ENCODE results near the gene NCDN. TPM values are rescaled to one million over a fixed set of nuclear protein-coding genes. Genes with fewer than 3 reads are reported as not detected.

NCDN gene
- polyA plus RNA-seq, 1 donor (not counting 4 experiments of a cell fraction or from before 2014, with no cell fraction given), result 10.5 TPM

DNA sequence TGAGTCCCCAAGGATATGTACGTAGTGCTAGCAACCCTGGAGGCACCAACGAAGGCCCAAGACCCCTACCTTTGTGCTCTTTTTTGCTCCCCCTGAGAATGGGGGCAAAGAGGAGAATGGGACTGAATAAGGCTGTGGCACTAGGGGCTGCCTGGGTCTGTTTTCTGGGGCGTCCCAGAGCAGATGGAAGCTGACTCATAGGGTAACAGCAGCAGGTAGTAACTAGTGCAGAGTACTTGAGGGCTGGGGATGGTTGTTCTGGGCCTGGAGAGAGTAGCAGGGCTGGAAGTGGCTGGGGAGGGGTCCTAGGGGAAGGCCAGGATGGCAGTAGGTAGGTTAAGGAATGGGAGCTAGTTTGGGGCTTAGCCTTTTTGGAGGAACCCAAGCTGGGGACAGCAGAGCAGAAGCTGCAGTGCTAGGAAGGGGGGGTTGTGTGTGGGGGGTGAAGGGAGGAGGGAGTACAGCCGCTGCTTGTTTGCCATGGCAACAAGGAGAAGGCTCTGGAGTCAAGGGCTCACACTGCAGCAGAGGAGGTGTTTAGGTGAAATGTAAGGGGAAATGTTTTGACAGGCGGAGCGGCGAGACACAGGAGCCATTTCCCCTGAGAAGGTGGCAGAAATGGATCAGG, 1.8 kb downstream of the NCDN start:
- H3K9me1 ChIP-seq (ENCODE audit: control insufficient read depth, extremely low read depth, insufficient read depth, low read length), result no peaks in the 10 kb centered on the region
- no peak overlapping the region for H2AFZ ChIP-seq (ENCODE audit: control insufficient read depth, low read length)
- peaks cover 10 to 17% of the 10 kb centered on the region in 2 experiments for H3K36me3 ChIP-seq (ENCODE audit: control insufficient read depth in 2 of 2, extremely low read depth in 1 of 2, insufficient read depth in 2 of 2, low read length in 2 of 2)
- H3K27ac ChIP-seq (ENCODE audit: control insufficient read depth, insufficient read depth, low read length), result no peak overlapping the region
- TF ChIP-seq EZH2 (IDR thresholded peaks at IDR 0.05; ENCODE audit: low read length), result no peak
- TF ChIP-seq CTCF (optimal IDR thresholded peaks at IDR 0.05 in 1 of 3, IDR thresholded peaks at IDR 0.05 in 1 of 3, conservative IDR thresholded peaks at IDR 0.05 in 1 of 3; ENCODE audit: extremely low read depth in 1 of 3, insufficient read depth in 2 of 3, low read length in 3 of 3), result no peak
- H3K79me2 ChIP-seq (ENCODE audit: control insufficient read depth, insufficient read depth, low read length), result peaks cover 6% of the 10 kb centered on the region
- no peak overlapping the region for H3K9ac ChIP-seq (ENCODE audit: control insufficient read depth, extremely low read depth, insufficient read depth, low read length)
- H3K4me1 ChIP-seq (ENCODE audit: control insufficient read depth, extremely low read depth, insufficient read depth, low read length), result peaks cover 57% of the 10 kb centered on the region
- H4K20me1 ChIP-seq (ENCODE audit: control insufficient read depth, extremely low read depth, insufficient read depth, low read length), result peaks cover 16% of the 10 kb centered on the region
- FAIRE-seq (no peak), DNase-seq (ENCODE audit: low read depth, low spot score) (no peak)
- peak overlapping the region; percentile 11 for H3K4me2 ChIP-seq (ENCODE audit: control insufficient read depth, extremely low read depth, insufficient read depth, low read depth, low read length)
- no peaks in the 10 kb centered on the region for H3K9me3 ChIP-seq (ENCODE audit: control insufficient read depth, low read depth, low read length)
- dilution Hi-C loops (cut with MboI; ENCODE audit: extremely low pct_ligation_motif_present, low sequenced_read_pairs), result no loop called here
- H3K4me3 ChIP-seq (ENCODE audit: control insufficient read depth in 2 of 3, extremely low read depth in 1 of 3, insufficient read depth in 2 of 3, low read depth in 1 of 3, low read length in 3 of 3), result no peak overlapping the region
- no peaks in the 10 kb centered on the region for H3K27me3 ChIP-seq (ENCODE audit: control insufficient read depth, extremely low read depth, insufficient read depth, low read length)

- H3K9me3 ChIP-seq (ENCODE audit: control insufficient read depth, low read depth, low read length), result no peaks in the 10 kb centered on the region
- H4K20me1 ChIP-seq (ENCODE audit: control insufficient read depth, extremely low read depth, insufficient read depth, low read length), result peaks cover 16% of the 10 kb centered on the region
- FAIRE-seq (no peak), DNase-seq (ENCODE audit: low read depth, low spot score) (no peak)
- H3K36me3 ChIP-seq (ENCODE audit: control insufficient read depth in 2 of 2, extremely low read depth in 1 of 2, insufficient read depth in 2 of 2, low read length in 2 of 2), result peaks cover 10 to 19% of the 10 kb centered on the region in 2 experiments
- H3K4me1 ChIP-seq (ENCODE audit: control insufficient read depth, extremely low read depth, insufficient read depth, low read length), result peaks cover 52% of the 10 kb centered on the region
- dilution Hi-C loops (cut with MboI; ENCODE audit: extremely low pct_ligation_motif_present, low sequenced_read_pairs), result no loop called here
- H3K27me3 ChIP-seq (ENCODE audit: control insufficient read depth, extremely low read depth, insufficient read depth, low read length), result no peaks in the 10 kb centered on the region
- no peak for TF ChIP-seq CTCF (optimal IDR thresholded peaks at IDR 0.05 in 1 of 3, IDR thresholded peaks at IDR 0.05 in 1 of 3, conservative IDR thresholded peaks at IDR 0.05 in 1 of 3; ENCODE audit: extremely low read depth in 1 of 3, insufficient read depth in 2 of 3, low read length in 3 of 3)
- TF ChIP-seq EZH2 (IDR thresholded peaks at IDR 0.05; ENCODE audit: low read length), result no peak
- H3K79me2 ChIP-seq (ENCODE audit: control insufficient read depth, insufficient read depth, low read length), result peaks cover 6% of the 10 kb centered on the region
- H3K9ac ChIP-seq (ENCODE audit: control insufficient read depth, extremely low read depth, insufficient read depth, low read length), result peak overlapping the region; percentile 40
- H3K4me2 ChIP-seq (ENCODE audit: control insufficient read depth, extremely low read depth, insufficient read depth, low read depth, low read length), result peak overlapping the region; percentile 47
- H3K4me3 ChIP-seq (ENCODE audit: control insufficient read depth in 2 of 3, extremely low read depth in 1 of 3, insufficient read depth in 2 of 3, low read depth in 1 of 3, low read length in 3 of 3), result peak overlapping the region in 1 of 3 experiments; percentile 31
- no peaks in the 10 kb centered on the region for H3K9me1 ChIP-seq (ENCODE audit: control insufficient read depth, extremely low read depth, insufficient read depth, low read length)
- H3K27ac ChIP-seq (ENCODE audit: control insufficient read depth, insufficient read depth, low read length), result no peak overlapping the region
- no peak overlapping the region for H2AFZ ChIP-seq (ENCODE audit: control insufficient read depth, low read length)
Measured at GRCh38 chr1:35560256-35561225, 2.9 kb downstream of the NCDN start.

Data from keratinocyte (primary cell).